ENCODE results near the gene SEC14L1.

The SEC14L1 gene

GRCh38 chr17:77116371-77116860 lies 24.4 kb upstream of the SEC14L1 start:
- DNase-seq (ENCODE audit: low read depth in 2 of 2), result no peak

- no peak for DNase-seq (ENCODE audit: low read depth in 2 of 2)
Observed at GRCh38 chr17:77117415-77117814, 23.4 kb upstream of the SEC14L1 start.

GRCh38 chr17:77118251-77118928 lies 22.4 kb upstream of the SEC14L1 start:
- no peak for DNase-seq (ENCODE audit: low read depth in 2 of 2)

GRCh38 chr17:77119668-77120301 lies 21.0 kb upstream of the SEC14L1 start:
- DNase-seq (ENCODE audit: low read depth in 2 of 2), result no peak

- no peak for DNase-seq (ENCODE audit: low read depth in 2 of 2)
Observed at GRCh38 chr17:77120868-77121267, 19.9 kb upstream of the SEC14L1 start.

GRCh38 chr17:77124192-77124889 lies 16.4 kb upstream of the SEC14L1 start:
- DNase-seq (ENCODE audit: low read depth in 2 of 2), result no peak

- no peak for DNase-seq (ENCODE audit: low read depth in 2 of 2)
Observed at GRCh38 chr17:77125432-77125901, 15.3 kb upstream of the SEC14L1 start.

- no peak for DNase-seq (ENCODE audit: low read depth in 2 of 2)
Observed at GRCh38 chr17:77126519-77126918, 14.2 kb upstream of the SEC14L1 start.

GRCh38 chr17:77127735-77128361 lies 12.9 kb upstream of the SEC14L1 start:
- peak; percentile 60 to 65 for DNase-seq (ENCODE audit: low read depth in 2 of 2)

- DNase-seq (ENCODE audit: low read depth in 2 of 2), result no peak
Observed at GRCh38 chr17:77128896-77129567, 11.7 kb upstream of the SEC14L1 start.

- no peak for DNase-seq (ENCODE audit: low read depth in 2 of 2)
Observed at GRCh38 chr17:77129568-77130301, 11.0 kb upstream of the SEC14L1 start.

GRCh38 chr17:77130525-77130924 lies 10.2 kb upstream of the SEC14L1 start:
- DNase-seq (ENCODE audit: low read depth in 2 of 2), result no peak

- DNase-seq (ENCODE audit: low read depth in 2 of 2), result no peak
Observed at GRCh38 chr17:77131904-77132303, 8.9 kb upstream of the SEC14L1 start.

GRCh38 chr17:77132411-77133086 lies 8.2 kb upstream of the SEC14L1 start:
- DNase-seq (ENCODE audit: low read depth in 2 of 2), result no peak

GRCh38 chr17:77133087-77133638 lies 7.6 kb upstream of the SEC14L1 start:
- no peak for DNase-seq (ENCODE audit: low read depth in 2 of 2)

GRCh38 chr17:77136420-77136767 lies 4.4 kb upstream of the SEC14L1 start:
- no peak for DNase-seq (ENCODE audit: low read depth in 2 of 2)

GRCh38 chr17:77137111-77137510 lies 3.7 kb upstream of the SEC14L1 start:
- no peak for DNase-seq (ENCODE audit: low read depth in 2 of 2)

GRCh38 chr17:77137886-77138285 lies 2.9 kb upstream of the SEC14L1 start:
- DNase-seq (ENCODE audit: low read depth in 2 of 2), result peak; percentile 62 to 70

- peak; percentile 99 for DNase-seq (ENCODE audit: low read depth in 2 of 2)
Observed at GRCh38 chr17:77140166-77140877, 447 bp upstream of the SEC14L1 start.

Measured in stimulated activated CD4-positive, alpha-beta T cell treated with anti-CD3 and anti-CD28 coated beads, Interleukin-15, amount 100 ng/mL, for 48 hours (primary cell).